ENCODE measurements around the gene SELENOK.

Gene SELENOK

DNA sequence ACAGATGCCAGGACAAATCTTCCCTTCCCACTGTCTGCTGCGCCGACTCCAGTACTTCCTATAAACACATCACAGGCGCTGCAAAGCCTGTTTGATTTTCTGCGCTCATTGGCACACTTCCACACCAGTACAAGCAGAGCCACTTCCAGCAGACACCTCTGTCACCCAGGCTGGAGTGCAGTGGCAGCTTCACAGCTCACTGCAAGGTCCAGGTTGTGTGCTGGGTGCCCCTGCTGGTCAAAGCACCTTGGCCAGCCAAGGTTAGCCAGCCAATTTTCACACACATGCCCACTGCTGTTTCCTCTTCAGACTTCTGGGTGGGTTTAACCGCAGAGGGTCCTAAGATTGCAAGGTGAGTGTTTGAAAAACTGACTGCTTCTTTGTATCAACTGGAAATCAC, 50.4 kb downstream of the SELENOK start:
- no peak for DNase-seq

DNA sequence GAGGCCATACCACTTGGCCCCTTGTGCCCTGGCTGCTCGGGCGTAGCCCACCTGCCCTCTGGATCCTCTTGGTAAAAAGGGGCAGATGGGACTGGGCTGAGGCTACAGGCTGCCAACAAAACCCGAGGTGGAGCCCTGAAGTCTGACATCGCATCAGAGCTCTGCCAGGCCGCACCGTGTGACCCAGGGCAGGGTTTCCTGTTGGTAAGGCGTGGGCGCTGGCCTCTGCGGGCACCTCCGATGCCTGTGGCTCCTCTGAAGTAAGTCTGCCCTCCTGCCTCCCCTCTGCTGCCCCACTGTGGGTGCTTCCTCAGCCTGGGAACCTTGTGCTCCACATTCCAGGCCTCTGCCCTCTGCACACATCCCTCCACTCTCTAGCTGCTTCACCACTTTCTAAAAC, 54.3 kb downstream of the SELENOK start:
- no peak for DNase-seq

DNA sequence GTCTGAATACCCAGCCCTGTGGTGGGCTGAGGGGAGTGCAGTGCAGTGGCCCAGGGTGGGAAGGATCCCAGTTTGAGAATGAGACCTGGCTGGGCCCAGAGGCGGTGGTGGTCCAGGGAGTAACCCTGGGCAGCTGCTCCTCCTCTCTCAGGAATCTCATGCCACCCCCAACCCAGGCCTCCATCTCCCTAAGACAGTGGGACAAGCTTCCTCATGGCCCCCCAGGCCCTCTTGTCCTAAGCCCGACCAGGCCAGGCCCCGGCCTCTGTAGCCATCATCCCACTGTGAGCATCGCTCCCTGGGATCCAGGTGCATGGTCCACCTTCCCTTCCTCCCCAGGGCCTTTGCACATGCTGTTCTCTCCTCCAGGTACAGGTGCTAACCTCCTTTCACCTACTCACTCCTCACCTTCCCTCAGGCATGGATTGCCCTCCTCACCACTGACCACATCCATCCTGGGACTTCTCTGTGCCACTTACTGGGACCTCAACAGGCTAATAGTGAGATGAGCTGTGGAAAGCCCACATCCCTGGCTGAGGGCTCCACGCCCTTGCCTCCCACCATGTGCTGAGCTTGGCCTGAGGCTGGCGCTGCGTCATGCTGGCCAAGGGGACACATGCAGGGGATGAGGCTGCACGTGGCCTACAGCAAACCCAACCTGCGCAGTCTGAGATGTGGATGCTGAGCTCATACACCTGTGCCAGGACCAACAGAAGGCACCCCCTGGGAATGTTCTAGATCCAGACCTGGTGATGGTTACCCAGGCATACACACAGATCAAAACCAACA, 55.4 kb downstream of the SELENOK start:
- no peak for DNase-seq

DNA sequence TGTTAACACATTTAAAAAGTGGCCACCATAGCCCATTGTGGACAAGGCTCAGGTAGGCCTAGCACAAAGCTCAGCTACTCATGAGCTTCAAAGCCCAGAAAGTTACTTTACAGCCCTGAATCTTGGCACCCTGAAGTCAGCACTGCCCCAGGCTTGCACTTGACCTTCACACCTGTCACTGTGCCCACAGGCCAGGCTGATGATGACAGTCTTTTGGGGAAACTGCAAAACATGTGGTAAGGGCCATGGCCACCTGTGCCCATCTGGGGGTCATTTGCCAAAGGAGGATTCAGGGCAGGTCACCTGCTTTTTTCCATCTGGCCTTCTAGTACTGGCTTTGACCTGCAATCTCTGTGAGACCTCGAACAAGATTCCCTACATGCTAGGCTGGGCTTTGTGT, 56.4 kb downstream of the SELENOK start:
- DNase-seq: no peak

DNA sequence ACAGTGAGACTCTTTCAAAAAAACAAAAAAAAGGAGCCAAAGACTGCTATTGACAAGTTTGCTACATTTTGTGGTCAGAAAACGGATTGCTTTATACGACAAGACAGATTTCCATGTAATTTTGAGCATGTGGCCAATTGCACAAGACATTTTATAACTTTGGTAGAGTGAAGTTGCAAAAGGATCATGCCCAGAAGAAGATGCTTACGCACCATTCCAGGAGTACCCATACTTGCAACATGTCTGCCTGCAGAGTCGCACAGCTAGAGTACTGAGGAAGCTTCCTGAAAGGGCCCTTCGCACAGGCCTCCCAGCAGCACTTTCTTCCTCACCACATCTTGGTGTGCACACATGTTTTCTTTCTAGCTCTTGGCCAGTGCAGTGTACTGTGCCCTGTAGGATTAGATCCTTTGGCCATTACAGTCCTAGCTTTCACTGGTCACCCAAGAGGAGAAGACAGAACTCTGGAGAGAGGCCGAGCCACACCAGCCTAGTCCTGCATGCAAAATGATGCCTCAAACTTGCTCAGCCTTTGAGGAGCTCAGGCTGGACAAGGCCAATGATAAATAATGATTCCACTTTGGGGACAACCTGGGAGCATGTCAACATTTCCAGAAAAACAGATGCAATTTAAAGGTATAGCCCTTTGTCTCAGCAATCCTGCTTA, 57.1 kb downstream of the SELENOK start:
- DNase-seq: no peak

Data from NCI-H510A (cell line).